ENCODE results near the gene CNIH2. TPM values are rescaled to one million over a fixed set of nuclear protein-coding genes. Genes with fewer than 3 reads are reported as not detected.
A peak's percentile ranks its signal among the peaks of the same experiment; 100 is the strongest.

CNIH2 gene
- total and polyA plus RNA-seq, 2 of the 8 experiments (the other 6 are each of a cell fraction or from before 2014, with no cell fraction given) = 12.5 to 15.8 TPM

DNA sequence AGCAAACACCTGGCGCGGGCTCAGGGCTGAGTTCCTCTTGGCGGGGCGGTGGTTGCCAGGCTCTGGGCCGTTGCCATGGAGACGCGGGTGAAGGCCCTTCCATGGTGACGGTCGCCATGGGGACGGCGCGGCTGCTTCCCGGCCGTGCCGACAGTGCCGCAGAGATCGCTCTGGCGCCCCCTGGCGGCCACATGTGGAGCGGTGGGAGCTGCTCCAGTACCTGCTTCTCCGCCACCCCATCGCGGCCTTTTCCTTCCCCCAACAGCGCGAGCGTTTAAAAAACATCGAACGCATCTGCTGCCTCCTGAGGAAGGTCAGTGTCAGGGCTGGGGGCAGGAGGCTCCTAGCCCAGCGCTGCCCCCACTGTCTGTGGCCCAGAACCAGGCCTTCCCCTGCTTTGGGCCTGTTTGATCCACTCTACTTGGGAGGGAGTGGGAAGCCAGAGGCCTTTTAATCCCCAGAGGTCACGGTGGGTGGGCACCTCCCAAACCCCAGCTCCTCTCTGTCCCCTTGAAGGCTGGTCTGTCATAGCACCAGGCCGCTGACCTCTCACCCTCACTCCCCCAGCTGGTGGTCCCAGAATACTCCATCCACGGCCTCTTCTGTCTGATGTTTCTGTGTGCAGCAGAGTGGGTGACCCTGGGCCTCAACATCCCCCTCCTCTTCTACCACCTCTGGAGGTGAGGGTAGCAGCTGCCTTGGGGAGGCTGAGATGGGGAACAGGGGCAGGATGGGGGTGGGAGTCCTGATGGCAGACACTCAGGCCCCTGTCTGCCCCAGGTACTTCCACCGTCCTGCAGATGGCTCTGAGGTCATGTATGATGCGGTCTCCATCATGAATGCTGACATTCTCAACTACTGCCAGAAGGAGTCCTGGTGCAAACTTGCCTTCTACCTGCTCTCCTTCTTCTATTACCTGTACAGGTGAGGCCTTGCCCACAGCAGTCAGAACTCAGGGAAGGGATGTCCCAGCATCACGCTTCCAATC is 4.8 kb downstream of the CNIH2 start (continued):
- TF ChIP-seq, protein P1, sequence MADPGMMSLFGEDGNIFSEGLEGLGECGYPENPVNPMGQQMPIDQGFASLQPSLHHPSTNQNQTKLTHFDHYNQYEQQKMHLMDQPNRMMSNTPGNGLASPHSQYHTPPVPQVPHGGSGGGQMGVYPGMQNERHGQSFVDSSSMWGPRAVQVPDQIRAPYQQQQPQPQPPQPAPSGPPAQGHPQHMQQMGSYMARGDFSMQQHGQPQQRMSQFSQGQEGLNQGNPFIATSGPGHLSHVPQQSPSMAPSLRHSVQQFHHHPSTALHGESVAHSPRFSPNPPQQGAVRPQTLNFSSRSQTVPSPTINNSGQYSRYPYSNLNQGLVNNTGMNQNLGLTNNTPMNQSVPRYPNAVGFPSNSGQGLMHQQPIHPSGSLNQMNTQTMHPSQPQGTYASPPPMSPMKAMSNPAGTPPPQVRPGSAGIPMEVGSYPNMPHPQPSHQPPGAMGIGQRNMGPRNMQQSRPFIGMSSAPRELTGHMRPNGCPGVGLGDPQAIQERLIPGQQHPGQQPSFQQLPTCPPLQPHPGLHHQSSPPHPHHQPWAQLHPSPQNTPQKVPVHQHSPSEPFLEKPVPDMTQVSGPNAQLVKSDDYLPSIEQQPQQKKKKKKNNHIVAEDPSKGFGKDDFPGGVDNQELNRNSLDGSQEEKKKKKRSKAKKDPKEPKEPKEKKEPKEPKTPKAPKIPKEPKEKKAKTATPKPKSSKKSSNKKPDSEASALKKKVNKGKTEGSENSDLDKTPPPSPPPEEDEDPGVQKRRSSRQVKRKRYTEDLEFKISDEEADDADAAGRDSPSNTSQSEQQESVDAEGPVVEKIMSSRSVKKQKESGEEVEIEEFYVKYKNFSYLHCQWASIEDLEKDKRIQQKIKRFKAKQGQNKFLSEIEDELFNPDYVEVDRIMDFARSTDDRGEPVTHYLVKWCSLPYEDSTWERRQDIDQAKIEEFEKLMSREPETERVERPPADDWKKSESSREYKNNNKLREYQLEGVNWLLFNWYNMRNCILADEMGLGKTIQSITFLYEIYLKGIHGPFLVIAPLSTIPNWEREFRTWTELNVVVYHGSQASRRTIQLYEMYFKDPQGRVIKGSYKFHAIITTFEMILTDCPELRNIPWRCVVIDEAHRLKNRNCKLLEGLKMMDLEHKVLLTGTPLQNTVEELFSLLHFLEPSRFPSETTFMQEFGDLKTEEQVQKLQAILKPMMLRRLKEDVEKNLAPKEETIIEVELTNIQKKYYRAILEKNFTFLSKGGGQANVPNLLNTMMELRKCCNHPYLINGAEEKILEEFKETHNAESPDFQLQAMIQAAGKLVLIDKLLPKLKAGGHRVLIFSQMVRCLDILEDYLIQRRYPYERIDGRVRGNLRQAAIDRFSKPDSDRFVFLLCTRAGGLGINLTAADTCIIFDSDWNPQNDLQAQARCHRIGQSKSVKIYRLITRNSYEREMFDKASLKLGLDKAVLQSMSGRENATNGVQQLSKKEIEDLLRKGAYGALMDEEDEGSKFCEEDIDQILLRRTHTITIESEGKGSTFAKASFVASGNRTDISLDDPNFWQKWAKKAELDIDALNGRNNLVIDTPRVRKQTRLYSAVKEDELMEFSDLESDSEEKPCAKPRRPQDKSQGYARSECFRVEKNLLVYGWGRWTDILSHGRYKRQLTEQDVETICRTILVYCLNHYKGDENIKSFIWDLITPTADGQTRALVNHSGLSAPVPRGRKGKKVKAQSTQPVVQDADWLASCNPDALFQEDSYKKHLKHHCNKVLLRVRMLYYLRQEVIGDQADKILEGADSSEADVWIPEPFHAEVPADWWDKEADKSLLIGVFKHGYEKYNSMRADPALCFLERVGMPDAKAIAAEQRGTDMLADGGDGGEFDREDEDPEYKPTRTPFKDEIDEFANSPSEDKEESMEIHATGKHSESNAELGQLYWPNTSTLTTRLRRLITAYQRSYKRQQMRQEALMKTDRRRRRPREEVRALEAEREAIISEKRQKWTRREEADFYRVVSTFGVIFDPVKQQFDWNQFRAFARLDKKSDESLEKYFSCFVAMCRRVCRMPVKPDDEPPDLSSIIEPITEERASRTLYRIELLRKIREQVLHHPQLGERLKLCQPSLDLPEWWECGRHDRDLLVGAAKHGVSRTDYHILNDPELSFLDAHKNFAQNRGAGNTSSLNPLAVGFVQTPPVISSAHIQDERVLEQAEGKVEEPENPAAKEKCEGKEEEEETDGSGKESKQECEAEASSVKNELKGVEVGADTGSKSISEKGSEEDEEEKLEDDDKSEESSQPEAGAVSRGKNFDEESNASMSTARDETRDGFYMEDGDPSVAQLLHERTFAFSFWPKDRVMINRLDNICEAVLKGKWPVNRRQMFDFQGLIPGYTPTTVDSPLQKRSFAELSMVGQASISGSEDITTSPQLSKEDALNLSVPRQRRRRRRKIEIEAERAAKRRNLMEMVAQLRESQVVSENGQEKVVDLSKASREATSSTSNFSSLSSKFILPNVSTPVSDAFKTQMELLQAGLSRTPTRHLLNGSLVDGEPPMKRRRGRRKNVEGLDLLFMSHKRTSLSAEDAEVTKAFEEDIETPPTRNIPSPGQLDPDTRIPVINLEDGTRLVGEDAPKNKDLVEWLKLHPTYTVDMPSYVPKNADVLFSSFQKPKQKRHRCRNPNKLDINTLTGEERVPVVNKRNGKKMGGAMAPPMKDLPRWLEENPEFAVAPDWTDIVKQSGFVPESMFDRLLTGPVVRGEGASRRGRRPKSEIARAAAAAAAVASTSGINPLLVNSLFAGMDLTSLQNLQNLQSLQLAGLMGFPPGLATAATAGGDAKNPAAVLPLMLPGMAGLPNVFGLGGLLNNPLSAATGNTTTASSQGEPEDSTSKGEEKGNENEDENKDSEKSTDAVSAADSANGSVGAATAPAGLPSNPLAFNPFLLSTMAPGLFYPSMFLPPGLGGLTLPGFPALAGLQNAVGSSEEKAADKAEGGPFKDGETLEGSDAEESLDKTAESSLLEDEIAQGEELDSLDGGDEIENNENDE (IDR thresholded peaks at IDR 0.05; ENCODE audit: insufficient replicate concordance, low read length) = no peak
- TF ChIP-seq, protein P2, sequence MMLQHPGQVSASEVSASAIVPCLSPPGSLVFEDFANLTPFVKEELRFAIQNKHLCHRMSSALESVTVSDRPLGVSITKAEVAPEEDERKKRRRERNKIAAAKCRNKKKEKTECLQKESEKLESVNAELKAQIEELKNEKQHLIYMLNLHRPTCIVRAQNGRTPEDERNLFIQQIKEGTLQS (IDR thresholded peaks at IDR 0.05; ENCODE audit: insufficient read depth, low read depth, low read length) = peak; percentile 89
- TF ChIP-seq TAF1 (IDR thresholded peaks at IDR 0.05; ENCODE audit: low read depth, low read length) (no peak), SRF (IDR thresholded peaks at IDR 0.05; ENCODE audit: low read depth, low read length) (peak; percentile 56; the same call in 1 of the 2 replicates), CREB1 (IDR thresholded peaks at IDR 0.05) (peak; percentile 69), YY1 (IDR thresholded peaks at IDR 0.05; ENCODE audit: low read depth, low read length) (peak; percentile 57; the same call in 1 of the 2 replicates)
- TF ChIP-seq, protein P3, sequence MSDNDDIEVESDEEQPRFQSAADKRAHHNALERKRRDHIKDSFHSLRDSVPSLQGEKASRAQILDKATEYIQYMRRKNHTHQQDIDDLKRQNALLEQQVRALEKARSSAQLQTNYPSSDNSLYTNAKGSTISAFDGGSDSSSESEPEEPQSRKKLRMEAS (IDR thresholded peaks at IDR 0.05) = peak; percentile 56

All from H1 (cell line).